GM19372 (cell line): ENCODE results near the gene TMEM184A.

Experiments used
- ATAC-seq: cut with Tn5 transposase; IDR thresholded peaks from one replicate; pipeline ENCODE4 v1.9.1; 2021; ENCODE audit warnings: mild to moderate bottlenecking, low read depth, moderate library complexity; ENCODE audit not compliant: unreplicated experiment

The TMEM184A gene

DNA sequence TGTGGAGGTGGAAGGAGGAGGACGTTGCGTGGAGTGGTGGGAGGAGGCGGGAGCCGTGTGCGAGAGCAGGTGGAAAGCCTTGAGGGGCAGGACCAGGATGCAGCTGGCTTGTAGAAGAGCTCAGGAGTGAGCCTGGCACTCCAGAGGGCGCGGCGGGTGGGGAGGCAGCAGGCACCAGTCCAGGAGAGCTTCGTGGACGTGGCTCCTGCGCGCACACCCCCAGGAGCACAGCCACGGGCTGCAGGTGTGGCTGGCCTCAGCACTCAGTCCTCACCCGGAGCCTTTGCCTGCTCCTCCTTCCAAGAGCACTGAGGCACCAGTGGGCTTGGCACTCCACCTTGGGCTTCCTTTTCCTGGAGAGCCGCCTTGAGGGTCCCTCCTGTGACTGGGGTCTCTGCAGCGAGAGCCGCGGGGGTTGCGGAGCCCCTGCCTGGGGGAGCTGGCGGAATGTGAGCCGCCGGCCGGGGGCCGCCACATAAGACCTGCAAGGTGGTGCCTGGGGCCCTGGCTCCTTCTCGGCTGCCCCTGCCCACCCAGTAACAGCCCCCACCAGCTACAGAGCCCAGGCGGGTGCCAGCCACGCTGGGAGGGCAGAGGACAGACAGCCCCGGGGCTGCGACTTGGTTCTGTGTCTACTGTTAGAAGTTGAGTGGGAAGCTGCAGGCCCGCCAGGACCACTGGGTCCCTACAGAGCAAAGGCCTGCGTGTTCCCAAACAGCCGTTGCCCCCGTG lies 14.4 kb downstream of the TMEM184A start:
- ATAC-seq = no peak

DNA sequence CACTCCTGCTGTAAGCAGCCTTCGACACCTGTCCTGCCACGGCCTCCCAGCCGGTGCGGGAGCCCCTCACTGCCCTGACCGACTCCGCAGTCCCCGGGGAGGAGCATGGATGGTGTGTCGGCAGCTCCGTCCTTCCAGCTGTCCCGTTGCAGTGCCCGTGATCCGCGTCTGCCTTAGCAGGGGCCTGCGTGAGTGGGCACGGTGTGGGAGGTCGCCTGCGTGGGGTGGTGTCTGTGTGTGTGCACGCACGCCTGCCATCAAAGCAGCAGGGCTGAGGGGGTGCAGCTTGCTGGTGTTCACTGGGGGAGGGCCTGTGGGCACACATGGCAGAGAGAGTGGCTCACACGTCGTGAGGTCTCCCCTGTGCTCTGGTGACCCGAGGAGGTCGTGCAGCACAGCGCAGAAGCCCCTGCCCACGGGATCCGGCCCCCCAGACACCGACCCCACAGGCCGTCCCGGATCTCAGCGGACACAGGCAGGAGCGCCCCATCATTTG lies 15.2 kb downstream of the TMEM184A start:
- no peak for ATAC-seq

DNA sequence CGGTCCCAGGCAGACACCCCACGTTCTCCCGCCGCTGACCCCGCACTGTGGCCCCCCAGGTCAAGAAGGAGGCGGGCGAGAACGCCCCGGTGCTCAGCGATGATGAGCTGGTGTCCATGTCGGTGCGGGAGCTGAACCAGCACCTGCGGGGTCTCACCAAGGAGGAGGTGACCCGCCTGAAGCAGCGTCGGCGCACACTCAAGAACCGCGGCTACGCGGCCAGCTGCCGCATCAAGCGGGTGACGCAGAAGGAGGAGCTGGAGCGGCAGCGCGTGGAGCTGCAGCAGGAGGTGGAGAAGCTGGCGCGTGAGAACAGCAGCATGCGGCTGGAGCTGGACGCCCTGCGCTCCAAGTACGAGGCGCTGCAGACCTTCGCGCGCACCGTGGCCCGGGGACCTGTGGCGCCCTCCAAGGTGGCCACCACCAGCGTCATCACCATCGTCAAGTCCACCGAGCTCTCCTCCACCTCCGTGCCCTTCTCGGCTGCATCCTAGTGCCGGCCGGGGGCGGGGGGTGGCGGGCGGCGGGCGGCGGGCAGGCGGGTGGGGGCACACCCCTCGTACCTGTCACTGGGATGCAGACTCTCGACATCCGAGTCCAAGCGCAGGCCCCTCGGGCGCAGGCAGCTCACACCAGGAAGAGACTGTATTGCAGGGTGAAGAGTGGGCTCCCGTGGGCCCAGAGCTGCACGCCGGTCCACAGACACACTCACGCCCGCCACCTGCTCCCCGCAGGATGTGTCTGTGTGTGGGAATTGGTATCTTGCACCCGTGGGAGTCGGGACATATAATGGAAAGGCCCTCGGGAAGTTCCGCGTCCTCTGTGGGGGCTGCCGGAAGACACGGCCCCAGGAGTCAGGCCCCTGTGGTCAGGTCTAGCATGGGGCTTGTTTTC lies 15.9 kb downstream of the TMEM184A start:
- ATAC-seq = no peak

DNA sequence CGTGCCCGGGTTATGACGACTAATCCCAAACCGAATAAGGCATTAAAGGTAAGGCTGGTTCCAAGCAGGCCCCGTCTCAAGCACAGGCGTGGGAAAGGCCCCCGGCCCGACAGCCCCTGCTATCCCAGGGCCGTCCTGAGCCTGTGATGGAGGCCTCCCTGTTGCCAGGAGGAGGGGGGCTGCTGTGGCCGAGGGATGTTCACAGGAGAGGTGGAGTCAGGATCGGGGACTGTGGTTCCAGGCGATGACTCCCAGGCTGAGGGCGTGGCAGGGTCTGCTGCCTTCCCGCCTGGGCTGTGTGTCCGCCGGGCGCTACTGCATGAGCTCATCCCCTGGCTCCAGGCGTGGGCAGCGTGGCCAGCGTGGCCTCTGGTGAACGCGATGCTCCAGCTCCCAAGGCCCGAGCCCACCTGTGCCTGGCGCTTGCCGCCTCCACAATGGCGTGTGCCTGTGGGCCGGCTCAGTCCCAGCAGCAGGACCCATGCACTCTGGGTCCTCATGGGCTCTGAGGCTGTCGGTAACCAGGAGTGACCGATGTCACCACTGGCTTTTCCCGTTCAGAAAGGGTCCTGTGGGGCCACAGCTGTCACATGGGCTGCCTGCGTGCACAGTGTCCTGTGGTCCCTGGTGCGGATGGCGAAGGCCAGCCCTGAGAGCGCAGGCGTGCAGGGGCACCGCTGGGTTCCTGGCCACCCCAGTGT lies 16.7 kb downstream of the TMEM184A start:
- no peak for ATAC-seq

DNA sequence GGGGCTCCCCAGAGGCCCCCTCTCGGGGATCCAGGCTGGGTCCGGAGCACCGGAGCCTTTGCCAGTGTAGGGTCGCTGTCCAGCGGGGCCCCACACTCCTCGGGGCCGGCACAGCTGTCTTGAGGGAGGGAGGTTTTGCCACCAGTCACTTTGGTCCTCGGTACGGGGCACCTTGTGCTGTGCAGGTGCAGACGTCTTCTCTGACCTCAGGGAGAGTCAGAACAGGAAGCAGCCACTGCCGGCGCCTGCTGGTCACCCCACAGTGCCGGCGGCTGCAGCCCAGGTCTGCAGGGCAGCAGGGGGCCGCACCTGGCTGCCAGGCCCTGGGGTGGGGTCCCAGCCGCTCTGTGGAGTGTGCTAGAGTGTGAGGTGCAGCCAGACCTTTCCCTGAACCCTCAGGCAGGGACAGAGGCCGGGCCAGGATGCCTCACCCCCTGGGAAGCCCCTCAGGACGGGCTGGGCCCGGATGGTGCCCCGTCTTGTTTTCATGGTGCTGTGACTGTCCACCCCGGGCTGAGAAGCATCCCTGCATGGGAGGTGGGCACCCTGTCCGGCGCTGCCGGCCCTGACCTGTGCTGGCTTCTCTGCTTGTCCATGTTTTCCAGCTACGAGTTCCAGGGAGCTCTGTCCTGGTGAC lies 17.3 kb downstream of the TMEM184A start:
- no peak for ATAC-seq

DNA sequence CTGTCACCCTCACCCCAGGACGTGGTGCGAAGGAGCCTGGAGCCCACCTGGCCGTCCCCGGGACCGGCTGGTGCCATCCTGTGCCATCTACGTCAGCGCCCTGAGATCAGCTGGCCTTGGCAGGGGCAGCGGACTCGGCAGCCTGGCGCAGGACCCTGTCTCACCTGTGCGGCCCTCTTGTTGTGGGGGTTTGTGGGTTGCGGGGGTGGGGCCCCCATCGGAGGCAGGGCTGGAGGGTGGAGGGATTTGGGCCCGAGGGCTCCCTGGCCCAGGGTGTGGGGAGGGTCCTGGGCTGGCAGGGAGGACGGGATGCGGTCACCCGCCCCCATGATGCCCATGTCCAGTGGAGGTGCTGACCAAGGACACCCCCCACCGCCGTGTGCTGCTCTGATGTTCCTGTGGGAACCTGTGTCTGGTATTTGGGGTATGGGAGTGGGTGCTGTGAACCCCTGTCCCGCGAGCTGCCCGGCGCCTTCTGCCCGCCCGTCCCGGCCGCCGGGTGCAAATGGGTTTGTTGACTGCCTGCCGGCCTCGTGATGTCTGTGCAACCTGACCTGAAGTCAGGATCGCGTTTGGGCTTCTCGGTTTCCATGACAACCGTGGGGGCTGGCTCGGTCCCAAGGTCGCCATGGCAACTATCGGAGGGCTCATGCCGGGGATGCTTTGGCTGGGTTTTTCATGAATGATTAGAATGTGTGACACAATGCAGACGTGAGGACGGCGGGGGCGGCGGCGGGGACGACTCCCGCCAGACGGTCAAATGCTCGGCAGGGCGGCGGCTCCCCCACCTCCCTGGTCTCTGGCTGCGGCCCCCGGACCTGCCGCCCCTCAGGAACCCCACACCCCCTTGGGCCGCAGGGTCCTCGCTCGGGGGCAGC lies 18.2 kb downstream of the TMEM184A start:
- no peak for ATAC-seq

DNA sequence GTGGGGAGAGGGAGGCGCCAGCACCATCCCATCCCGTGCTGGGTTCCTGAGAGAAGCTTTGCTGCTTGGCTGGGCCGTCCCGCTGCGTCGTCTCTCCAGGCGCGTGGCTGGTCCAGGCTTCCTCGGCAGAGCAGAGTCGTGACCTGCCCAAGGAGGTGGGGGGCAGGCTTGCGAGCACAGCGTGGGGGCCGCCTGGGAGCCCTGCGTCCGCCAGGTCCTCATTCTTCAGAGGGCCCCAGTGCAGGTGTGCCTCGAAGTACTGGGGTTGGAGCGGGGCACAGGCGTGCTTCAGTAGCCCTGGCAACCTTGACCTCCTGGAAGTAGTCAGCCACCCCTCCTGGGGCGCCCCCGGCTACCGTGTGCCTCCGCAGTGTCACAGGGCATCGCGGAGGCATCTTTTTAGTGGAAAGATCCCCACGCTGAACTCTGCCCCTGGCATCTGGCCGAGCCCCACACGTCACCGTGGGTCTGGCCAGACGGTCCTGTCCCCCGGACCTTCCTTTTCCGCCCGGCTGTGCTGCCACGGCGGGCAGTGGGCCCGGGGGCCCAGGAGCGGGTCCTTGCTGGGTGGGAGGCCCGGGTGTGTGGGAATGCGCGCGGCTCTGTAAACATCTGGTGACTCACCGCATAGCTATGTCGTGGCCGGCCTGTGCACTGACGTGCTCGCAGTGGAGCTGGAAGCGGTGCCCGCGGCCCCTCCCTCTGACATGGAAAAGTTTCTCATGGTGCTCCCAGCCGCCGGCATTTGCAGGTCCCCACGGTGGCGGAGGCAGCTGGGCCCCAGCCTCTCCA lies 19.1 kb downstream of the TMEM184A start:
- no peak for ATAC-seq

DNA sequence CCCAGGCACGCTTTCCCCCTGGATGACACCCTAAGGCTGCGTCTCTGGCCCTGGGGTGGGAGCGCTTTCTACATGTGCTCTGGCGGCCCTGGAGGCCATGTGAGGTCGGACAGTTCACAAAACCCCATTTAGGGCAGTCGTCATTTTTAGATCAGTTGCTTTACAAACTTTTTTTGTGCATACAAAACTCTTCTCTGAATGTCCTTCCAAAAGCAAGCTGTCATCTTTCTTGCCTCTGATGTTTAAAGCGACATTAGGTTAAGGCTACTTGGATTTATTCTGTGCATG lies 19.6 kb downstream of the TMEM184A start:
- ATAC-seq = no peak

DNA sequence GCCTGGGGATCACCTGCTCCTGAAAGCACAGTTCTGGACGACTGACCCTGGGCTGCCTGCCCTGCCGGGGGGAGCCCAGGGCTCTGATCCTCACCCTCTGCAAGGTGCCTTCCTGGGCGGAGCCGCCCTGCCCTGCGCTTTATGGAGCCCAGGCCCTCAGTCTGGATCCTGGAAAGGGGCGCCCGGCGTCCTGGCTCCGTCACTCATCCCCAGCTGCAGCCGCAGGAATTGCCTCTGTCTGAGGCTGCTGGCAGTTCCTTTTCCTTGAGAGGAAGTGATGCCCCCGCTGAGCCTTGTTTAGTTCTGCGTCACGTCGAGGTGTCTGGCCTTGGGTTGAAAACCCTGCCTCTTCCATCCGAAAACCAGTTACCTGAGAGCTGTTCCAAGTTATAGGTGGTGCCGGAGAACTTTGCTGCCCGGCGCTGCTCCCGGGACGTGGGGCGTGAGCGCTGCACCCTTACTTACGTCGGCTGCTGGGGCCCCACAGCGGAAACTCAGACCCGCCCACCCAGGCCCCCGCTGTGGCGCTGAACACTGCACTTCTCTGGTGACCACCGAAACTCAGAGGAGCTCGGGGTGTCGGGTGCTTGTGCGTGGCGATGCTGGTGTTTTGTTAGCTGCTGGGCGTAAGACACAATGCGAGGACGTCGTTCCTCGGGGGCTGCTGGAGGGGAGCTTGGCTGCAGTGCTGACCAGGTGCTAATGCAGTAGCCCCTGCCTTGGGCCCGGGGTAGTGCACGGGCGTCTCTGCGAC lies 20.1 kb downstream of the TMEM184A start:
- ATAC-seq = no peak

DNA sequence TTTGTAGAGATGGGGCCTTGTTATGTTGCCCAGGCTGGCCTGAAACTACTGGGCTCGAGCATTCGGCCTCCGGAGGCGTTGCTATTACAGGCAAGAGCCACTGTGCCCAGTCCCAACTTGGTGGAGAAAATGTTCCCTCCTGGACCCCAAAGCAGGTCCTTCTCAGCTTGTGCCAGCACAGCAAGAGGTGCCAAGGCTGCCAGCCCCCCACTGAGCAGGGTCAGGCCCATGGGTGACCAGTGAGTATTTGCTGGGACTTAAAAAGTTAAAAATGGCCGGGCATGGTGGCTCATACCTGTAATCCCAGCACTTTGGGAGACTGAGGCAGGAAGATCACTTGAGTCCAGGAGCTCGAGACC lies 20.9 kb downstream of the TMEM184A start:
- no peak for ATAC-seq

DNA sequence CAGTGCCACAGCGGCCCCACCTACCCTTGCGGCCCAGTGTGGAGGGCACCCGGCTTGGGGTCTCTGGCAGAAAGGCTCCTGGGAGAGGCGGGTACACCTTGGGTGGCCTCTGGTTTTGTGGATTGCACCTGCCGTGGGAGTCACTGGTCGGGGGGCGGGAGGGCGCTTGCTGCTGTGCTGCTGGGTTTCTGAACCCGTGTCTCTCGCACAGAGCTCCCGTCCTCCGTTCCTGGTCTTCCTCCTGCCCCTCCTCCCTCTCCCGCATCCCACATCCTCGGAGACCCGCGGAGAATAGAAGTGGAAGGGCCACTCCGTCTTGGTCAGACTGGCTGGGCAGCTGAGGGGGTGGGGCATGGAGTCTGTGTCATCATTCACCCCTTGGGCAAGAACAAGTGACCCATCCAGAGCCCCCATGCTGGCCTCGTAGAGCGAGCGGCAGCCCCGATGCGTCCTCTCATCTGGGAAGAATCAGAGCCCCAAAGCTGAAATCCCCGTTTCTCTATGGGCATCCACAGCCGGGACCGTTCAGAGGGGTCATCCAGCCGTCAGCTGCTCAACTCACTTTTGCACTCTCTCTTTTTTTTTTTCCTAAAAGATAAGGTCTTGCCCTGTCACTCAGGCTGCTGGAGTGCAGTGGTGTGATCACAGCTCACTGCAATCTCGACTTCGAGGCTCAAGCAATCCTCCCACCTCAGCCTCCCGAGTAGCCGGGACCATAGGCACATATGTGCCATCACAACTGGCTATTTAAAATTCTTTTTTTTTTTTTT lies 21.5 kb downstream of the TMEM184A start:
- no peak for ATAC-seq

DNA sequence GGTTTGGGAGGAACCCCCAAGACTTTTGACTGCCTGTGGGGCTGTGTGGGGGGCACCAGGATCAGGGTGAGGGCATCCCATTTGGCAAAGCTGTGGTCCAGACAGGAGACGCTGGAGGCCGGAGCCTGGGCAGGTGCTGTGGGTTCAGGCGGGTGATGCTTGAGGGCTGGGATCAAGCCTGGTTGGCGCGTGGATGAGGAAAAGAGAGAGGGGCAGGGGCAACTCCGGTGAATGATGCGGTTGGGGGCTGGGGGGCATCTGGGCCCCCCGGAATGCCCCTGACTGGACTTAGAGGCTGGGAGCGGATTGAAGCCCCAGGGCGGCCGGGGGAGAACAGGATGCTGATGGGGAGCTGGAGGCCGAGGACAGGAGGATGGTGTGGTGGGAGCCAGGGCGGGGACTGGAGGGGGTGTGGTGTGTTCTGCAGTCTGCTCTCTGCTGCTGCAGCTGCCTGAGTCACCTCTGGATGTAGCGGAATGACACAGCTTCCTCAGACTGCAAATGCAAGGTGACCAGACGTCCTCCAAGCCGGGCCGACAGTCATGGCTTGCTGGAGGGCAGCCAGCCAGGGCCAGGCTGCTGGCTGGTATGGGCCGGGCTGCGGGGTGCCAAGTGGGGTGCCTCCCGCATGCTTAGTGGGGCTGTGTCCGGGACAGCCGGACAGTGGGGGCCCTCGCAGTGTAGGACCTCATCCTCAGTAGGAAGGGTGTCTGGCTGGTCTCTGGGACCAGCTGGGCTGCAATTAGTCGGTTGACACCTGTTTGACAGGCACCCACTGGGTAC lies 22.3 kb downstream of the TMEM184A start:
- no peak for ATAC-seq

DNA sequence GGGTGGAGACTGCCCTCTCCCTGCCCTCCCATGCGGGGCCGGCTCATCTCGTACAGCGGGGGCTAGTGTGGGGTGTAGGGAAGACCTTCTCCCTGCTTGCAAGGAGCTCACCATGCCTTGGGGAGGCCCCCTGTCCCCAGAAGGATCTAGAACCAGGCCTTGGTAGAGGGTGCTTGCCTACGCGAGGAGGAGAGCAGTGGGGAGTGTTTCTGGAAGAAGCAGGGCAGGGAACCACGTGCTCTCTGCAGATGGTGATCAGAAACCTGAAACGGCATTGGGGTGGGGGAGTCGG lies 22.8 kb downstream of the TMEM184A start:
- ATAC-seq = no peak

DNA sequence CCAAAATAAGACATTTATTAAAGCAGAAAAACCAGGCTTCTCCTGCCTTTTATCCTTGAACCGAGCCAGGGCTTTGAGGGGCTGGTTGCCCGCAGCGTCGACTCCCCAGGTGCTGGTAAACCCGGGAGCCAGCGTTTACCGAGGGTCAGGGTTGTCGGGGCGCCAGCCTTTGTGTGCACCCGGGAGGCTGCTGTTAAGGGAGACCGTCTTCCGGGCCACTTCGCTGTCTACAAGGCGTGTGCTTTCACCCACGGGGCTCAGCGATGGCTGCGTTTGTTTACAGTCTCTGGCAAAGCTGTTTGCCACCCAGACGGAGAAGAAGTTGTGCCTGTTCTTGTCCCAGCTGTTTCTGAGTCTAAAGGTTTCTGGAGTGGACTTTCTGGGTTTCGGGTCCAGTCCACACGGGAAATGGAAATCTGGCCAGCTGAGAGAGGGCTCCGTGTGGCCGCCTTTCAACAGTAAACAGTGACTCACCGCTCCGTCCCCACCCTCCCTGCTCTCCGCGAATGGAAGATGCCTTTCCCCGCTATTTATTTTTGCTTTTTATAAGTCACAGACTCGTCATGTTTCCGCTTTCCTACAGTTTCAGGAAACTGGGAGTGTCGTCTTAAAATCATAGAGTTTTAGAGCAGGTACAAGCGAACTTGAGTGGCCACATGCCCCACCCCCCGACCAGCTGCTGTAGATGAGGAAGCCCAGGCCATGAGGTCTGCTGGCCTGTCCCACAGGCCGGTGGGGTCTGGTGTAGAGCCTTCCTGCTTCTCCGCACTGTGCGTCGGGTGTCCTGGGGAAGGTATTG lies 23.4 kb downstream of the TMEM184A start:
- ATAC-seq = no peak

DNA sequence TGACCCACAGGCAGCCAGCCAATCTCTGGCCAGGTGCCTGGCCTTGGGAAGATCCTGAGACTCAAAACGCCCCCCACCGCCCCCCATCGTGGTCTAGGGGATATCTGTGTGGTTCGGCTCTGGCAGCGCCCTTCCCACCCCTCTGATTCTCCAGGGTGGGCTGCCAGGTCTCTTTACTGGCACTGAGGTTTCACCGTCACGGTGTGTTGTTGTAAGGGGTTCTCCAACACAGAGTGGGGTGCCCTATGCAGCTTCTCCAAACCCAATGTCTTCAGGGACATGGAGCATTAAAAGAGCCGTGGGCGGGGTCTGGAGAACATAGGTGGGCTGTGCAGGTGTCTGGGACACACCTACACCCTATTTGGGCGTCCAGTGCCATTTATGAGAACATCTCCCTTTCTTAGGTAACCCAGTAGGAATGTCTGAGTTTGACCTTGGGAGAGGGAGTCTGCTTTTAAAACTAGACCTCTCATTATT lies 24.0 kb downstream of the TMEM184A start:
- ATAC-seq = no peak

DNA sequence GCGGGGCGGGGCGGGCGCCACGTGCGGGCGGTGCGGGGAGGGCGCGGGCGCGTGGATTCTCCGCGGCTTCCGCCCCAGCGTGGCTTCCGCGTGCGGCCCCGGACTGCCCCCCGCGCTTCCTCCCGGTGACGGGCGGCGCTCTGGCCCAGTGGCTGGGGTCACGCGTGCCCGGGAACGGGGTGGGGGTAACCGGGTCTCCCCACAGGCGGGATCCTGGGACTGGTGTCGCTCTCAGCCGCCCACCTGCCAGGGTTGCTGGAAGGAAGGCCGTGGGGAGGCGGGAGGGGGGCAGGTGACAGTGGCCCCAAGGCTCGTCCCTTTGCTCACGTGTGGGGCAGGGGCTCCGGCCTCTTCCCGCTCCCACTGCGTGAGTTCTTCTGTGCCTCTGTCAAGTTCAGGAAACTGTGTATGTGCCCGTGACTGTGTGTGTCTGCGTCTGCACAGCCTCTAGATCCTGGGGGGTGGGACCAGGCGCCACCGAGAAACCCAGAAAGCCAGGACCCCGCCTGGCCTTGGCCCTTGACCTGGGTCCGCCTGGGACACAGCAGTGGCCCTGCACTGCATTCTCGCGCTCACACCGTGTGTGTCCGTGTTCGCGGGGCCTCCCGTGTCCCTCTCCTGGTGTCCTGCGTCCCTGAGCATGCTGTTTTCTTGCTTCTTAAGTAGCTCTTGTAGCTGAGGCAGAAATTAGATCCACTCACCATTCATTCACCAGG lies 24.6 kb downstream of the TMEM184A start:
- ATAC-seq = peak; percentile 31
